Choroid plexus epithelial cell (primary cell): ENCODE measurements around the gene PHACTR1.

Experiments
- DNase-seq: peaks from one replicate; pipeline ENCODE4 v3.0.0-alpha.2; 2010; ENCODE audit warnings: low read depth
- H3K4me3 ChIP-seq: 2 replicates; pipeline ENCODE4 v1.5.1; 2011; ENCODE audit warnings: low read depth, mild to moderate bottlenecking, control low read depth, low read length, moderate library complexity
- CTCF ChIP-seq: conservative IDR thresholded peaks from 2 replicates; pipeline ENCODE4 v1.5.1; 2011; ENCODE audit warnings: low read depth, mild to moderate bottlenecking, control low read depth, inconsistent platforms, low read length, moderate library complexity

The PHACTR1 gene

GRCh38 chr6:13190376-13190775 lies 473.8 kb downstream of the PHACTR1 start:
- no peak for TF ChIP-seq CTCF
- no peak overlapping the region for H3K4me3 ChIP-seq
- DNase-seq, result peak; percentile 39

DNA sequence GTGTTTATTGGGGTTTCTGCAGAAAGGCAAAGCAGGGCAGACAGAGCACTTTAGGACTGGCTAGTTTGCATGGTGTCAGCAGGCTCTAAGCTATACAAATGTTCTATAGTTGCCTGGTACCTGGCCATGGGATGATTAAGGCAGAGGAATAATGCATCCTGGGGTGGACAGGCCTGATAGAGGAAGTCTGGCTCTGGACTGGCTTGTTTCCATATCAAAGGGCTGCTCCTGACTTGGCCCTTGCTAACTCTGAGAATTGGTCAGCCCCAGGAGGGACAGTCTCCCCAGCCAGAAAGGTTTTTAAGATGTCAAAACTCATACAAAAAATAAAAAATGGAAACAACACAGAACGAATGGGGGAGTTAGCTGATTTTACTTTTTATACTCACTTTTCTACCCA lies 474.9 kb downstream of the PHACTR1 start:
- no peak for DNase-seq
- H3K4me3 ChIP-seq, result no peak overlapping the region

DNA sequence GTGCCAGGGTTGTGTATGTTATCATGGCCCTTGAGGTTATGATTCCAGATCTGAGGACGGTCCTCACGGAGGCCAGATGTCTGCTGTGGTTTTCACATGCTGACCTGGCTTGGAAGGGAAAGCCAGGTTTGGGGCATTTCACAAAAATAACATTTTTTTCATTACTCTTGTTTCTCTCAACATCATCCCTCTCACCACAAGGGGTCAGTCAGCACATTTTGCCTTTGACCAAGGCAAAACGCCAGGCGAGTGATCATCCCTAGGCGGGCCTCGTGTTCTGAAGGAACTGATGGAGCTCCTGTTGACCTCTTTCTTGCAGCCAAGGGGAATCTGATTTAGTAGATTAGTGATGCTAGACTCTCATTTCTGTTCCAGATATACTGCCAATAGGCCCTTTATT lies 478.3 kb downstream of the PHACTR1 start:
- TF ChIP-seq CTCF, result peak; percentile 82
- DNase-seq, result peak; percentile 87
- H3K4me3 ChIP-seq, result no peak overlapping the region

More for the DNA sequence above, 474.9 kb downstream of the PHACTR1 start:
- TF ChIP-seq CTCF, result no peak

GRCh38 chr6:13195803-13196202 lies 479.2 kb downstream of the PHACTR1 start:
- no peak for TF ChIP-seq CTCF
- DNase-seq, result no peak
- no peak overlapping the region for H3K4me3 ChIP-seq

- no peak for TF ChIP-seq CTCF
- DNase-seq, result no peak
- no peak overlapping the region for H3K4me3 ChIP-seq
Observed at GRCh38 chr6:13198168-13198567, 481.6 kb downstream of the PHACTR1 start.

- no peak for DNase-seq
- TF ChIP-seq CTCF, result no peak
- no peak overlapping the region for H3K4me3 ChIP-seq
Observed at GRCh38 chr6:13201336-13201735, 484.8 kb downstream of the PHACTR1 start.

- DNase-seq, result no peak
- H3K4me3 ChIP-seq, result no peak overlapping the region
- no peak for TF ChIP-seq CTCF
Observed at GRCh38 chr6:13203145-13203544, 486.6 kb downstream of the PHACTR1 start.
